ENCODE measurements around the gene SLC39A11. TPM values are rescaled to one million over a fixed set of nuclear protein-coding genes. Genes with fewer than 3 reads are reported as not detected.

The SLC39A11 gene
- total and polyA plus RNA-seq, 2 experiments from 2014 or later = 11.7 to 16.4 TPM

DNA sequence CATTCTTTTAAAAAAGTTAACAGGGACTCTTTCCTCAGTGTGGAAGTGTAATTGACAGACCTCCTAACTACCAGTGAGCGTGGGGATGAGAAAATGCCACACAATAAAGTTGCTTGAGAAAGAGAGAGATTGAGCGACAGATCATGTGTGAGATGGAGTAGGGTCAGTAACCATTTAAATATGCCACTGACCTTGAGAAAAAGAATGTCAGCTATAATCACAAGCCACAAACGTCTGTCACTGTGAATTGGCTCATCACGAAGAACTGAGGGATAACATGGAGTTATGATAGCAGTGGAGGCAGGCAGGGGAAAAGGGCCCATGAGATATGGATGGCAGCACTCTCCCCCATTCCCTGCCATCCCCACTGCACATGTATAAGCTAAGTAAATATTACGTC lies 253.9 kb downstream of the SLC39A11 start:
- WGBS, 2 experiments (ENCODE audit: low coverage in 1 of 2, low lambda C conversion rate in 2 of 2, missing lambda C conversion rate in 2 of 2) = 75 to 77% methylated on average over 5 of the region's 5 CpGs
- Histone ChIP-seq H3K36me3 (ENCODE audit: low read depth) (0 out of 2 replicates have a peak, but pooled peaks cover 4% of the 10 kb centered on the region), H3K4me1 (ENCODE audit: insufficient read depth) (no peaks in the 10 kb centered on the region), H3K4me2 (ENCODE audit: unreplicated experiment) (no peak overlapping the region), H3K9me3 (ENCODE audit: low read depth) (no peaks in the 10 kb centered on the region), H3K4me3 (no peak overlapping the region), H2AFZ (no peak overlapping the region), H3K27me3 (replicated peaks; ENCODE audit: insufficient read depth) (no peaks in the 10 kb centered on the region), H3K9me2 (ENCODE audit: insufficient read depth) (no peaks in the 10 kb centered on the region), H4K20me1 (ENCODE audit: insufficient read depth) (no peaks in the 10 kb centered on the region), H3F3A (ENCODE audit: insufficient read depth) (no peaks in the 10 kb centered on the region), H3K9ac (no peak overlapping the region), H3K79me2 (ENCODE audit: insufficient read depth) (no peaks in the 10 kb centered on the region), H3K27ac (no peak overlapping the region)
- TF ChIP-seq EZH2 (IDR thresholded peaks at IDR 0.05; ENCODE audit: insufficient read depth, poor library complexity, severe bottlenecking) (no peak), EZH2phosphoT487 (IDR thresholded peaks at IDR 0.05; ENCODE audit: insufficient read depth, low read depth) (no peak)
- in situ Hi-C loops (cut with MboI) = no loop called here
- DNase-seq = no peak

GRCh38 chr17:72838068-72838467 lies 254.4 kb downstream of the SLC39A11 start:
- H3K4me1 ChIP-seq (ENCODE audit: insufficient read depth) = no peaks in the 10 kb centered on the region
- TF ChIP-seq EZH2 (IDR thresholded peaks at IDR 0.05; ENCODE audit: insufficient read depth, poor library complexity, severe bottlenecking) (no peak), EZH2phosphoT487 (IDR thresholded peaks at IDR 0.05; ENCODE audit: insufficient read depth, low read depth) (no peak)
- H2AFZ ChIP-seq = no peak overlapping the region
- no peaks in the 10 kb centered on the region for H4K20me1 ChIP-seq (ENCODE audit: insufficient read depth)
- no peak for DNase-seq
- no peaks in the 10 kb centered on the region for H3K9me3 ChIP-seq (ENCODE audit: low read depth)
- in situ Hi-C loops (cut with MboI) = no loop called here
- no peak overlapping the region for H3K4me3 ChIP-seq
- H3K27ac ChIP-seq = no peak overlapping the region
- no peak overlapping the region for H3K4me2 ChIP-seq (ENCODE audit: unreplicated experiment)
- H3K79me2 ChIP-seq (ENCODE audit: insufficient read depth) = no peaks in the 10 kb centered on the region
- no peaks in the 10 kb centered on the region for H3F3A ChIP-seq (ENCODE audit: insufficient read depth)
- WGBS, 2 experiments (ENCODE audit: low coverage in 1 of 2, low lambda C conversion rate in 2 of 2, missing lambda C conversion rate in 2 of 2) = 78% methylated on average over 5 of the region's 5 CpGs
- no peaks in the 10 kb centered on the region for H3K27me3 ChIP-seq (replicated peaks; ENCODE audit: insufficient read depth)
- no peak overlapping the region for H3K9ac ChIP-seq
- no peaks in the 10 kb centered on the region for H3K9me2 ChIP-seq (ENCODE audit: insufficient read depth)
- H3K36me3 ChIP-seq (ENCODE audit: low read depth) = 0 out of 2 replicates have a peak, but pooled peaks cover 4% of the 10 kb centered on the region

DNA sequence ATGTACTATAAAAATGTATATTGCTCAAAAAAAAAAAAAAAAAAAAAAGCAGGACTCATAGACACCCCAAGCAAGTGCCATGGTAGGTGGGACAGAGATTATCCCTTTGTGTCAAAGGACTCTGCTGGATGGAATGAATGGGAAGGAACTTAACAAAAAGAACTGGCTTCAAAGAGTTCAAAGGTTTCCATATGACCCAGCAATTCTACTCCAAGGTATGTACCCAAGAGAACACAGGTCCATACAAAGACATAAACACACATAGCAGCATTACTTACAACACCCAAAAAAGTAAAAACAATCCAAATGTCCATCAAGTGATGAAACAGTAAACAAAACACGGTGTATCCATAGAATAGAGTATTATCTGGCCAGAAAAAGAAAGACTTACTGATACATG lies 255.2 kb downstream of the SLC39A11 start:
- H3K9ac ChIP-seq = no peak overlapping the region
- TF ChIP-seq EZH2phosphoT487 (IDR thresholded peaks at IDR 0.05; ENCODE audit: insufficient read depth, low read depth) (no peak), EZH2 (IDR thresholded peaks at IDR 0.05; ENCODE audit: insufficient read depth, poor library complexity, severe bottlenecking) (no peak)
- H3K4me2 ChIP-seq (ENCODE audit: unreplicated experiment) = no peak overlapping the region
- H3K4me3 ChIP-seq = no peak overlapping the region
- DNase-seq = no peak
- in situ Hi-C loops (cut with MboI) = no loop called here
- H2AFZ ChIP-seq = no peak overlapping the region
- H3K4me1 ChIP-seq (ENCODE audit: insufficient read depth) = no peaks in the 10 kb centered on the region
- H3K9me2 ChIP-seq (ENCODE audit: insufficient read depth) = no peaks in the 10 kb centered on the region
- no peaks in the 10 kb centered on the region for H3F3A ChIP-seq (ENCODE audit: insufficient read depth)
- 33 to 41% methylated on average over 1 of the region's 1 CpG for WGBS, 2 experiments (ENCODE audit: low coverage in 1 of 2, low lambda C conversion rate in 2 of 2, missing lambda C conversion rate in 2 of 2)
- no peak overlapping the region for H3K27ac ChIP-seq
- no peaks in the 10 kb centered on the region for H4K20me1 ChIP-seq (ENCODE audit: insufficient read depth)
- 0 out of 2 replicates have a peak, but pooled peaks cover 4% of the 10 kb centered on the region for H3K36me3 ChIP-seq (ENCODE audit: low read depth)
- H3K79me2 ChIP-seq (ENCODE audit: insufficient read depth) = no peaks in the 10 kb centered on the region
- H3K27me3 ChIP-seq (replicated peaks; ENCODE audit: insufficient read depth) = no peaks in the 10 kb centered on the region
- no peaks in the 10 kb centered on the region for H3K9me3 ChIP-seq (ENCODE audit: low read depth)

GRCh38 chr17:72833128-72833765 lies 259.2 kb downstream of the SLC39A11 start:
- in situ Hi-C loops (cut with MboI) = no loop called here
- Histone ChIP-seq H3K4me3 (no peak overlapping the region), H3K4me2 (ENCODE audit: unreplicated experiment) (no peak overlapping the region), H2AFZ (no peak overlapping the region), H4K20me1 (ENCODE audit: insufficient read depth) (no peaks in the 10 kb centered on the region), H3K79me2 (ENCODE audit: insufficient read depth) (no peaks in the 10 kb centered on the region), H3K4me1 (ENCODE audit: insufficient read depth) (no peaks in the 10 kb centered on the region), H3K9me2 (ENCODE audit: insufficient read depth) (no peaks in the 10 kb centered on the region), H3K9me3 (ENCODE audit: low read depth) (no peaks in the 10 kb centered on the region), H3K27me3 (replicated peaks; ENCODE audit: insufficient read depth) (no peaks in the 10 kb centered on the region), H3K27ac (no peak overlapping the region), H3K9ac (no peak overlapping the region), H3F3A (ENCODE audit: insufficient read depth) (no peaks in the 10 kb centered on the region), H3K36me3 (ENCODE audit: low read depth) (no peaks in the 10 kb centered on the region)
- WGBS, 2 experiments (ENCODE audit: low coverage in 1 of 2, low lambda C conversion rate in 2 of 2, missing lambda C conversion rate in 2 of 2) = 98 to 100% methylated on average over 4 of the region's 4 CpGs
- DNase-seq = no peak
- TF ChIP-seq EZH2phosphoT487 (IDR thresholded peaks at IDR 0.05; ENCODE audit: insufficient read depth, low read depth) (no peak), EZH2 (IDR thresholded peaks at IDR 0.05; ENCODE audit: insufficient read depth, poor library complexity, severe bottlenecking) (no peak)

All from GM23248 (cell line).